Caco-2 (cell line): ENCODE measurements around the gene ARNT2. TPM values are rescaled to one million over a fixed set of nuclear protein-coding genes. Genes with fewer than 3 reads are reported as not detected.

Experiments
- BruUV-seq: library from RNA; stranded (reverse); fragments of 400-500 nt; replicated peaks from 2 replicates; lab custom pipeline; 2021; lab: Mats Ljungman, UMichigan
- CTCF ChIA-PET: fragments of 300-600 bp; sonication (Branson Sonifier 250); formaldehyde crosslinking; loops from one replicate; lab custom pipeline; 2022; ENCODE audit warnings: antibody characterized with exemption; lab: Charles Lee
- POLR2A ChIA-PET: fragments of 300-600 bp; sonication (Branson Sonifier 250); formaldehyde crosslinking; loops from one replicate; lab custom pipeline; 2022; ENCODE audit warnings: antibody characterized with exemption; lab: Charles Lee
- DNase-seq, 2 experiments: peaks; one replicate each; pipeline versions ENCODE4 v3.0.0 to v3.0.0-alpha.2; 2020 to 2022
- H3K27me3 ChIP-seq: replicated peaks from 2 replicates; pipeline ENCODE4 v1.6.0; 2011; ENCODE audit warnings: low read length; ENCODE audit not compliant: control insufficient read depth, insufficient read depth
- H3K36me3 ChIP-seq: 2 replicates; pipeline ENCODE4 v1.5.1; 2011; ENCODE audit warnings: low read length; ENCODE audit not compliant: control insufficient read depth, insufficient read depth
- H3K4me1 ChIP-seq: fragments of 250-450 bp; sonication (Bioruptor Pico); 2 replicates; pipeline ENCODE4 v1.5.1; 2020; ENCODE audit warnings: mild to moderate bottlenecking
- H3K4me3 ChIP-seq: 2 replicates; pipeline ENCODE4 v1.5.1; 2011; ENCODE audit warnings: low read depth, mild to moderate bottlenecking, control low read depth, low read length
- H3K9me3 ChIP-seq: fragments of 250-450 bp; sonication (Bioruptor Pico); 2 replicates; pipeline ENCODE4 v1.5.1; 2020; ENCODE audit warnings: mild to moderate bottlenecking, moderate library complexity
- H3K27ac Mint-ChIP-seq: one replicate; pipeline ENCODE4 v1.8.0; 2022; ENCODE audit warnings: mixed read lengths; ENCODE audit not compliant: unreplicated experiment
- H3K27me3 Mint-ChIP-seq: one replicate; pipeline ENCODE4 v1.8.0; 2022; ENCODE audit warnings: mixed read lengths; ENCODE audit not compliant: insufficient read depth, unreplicated experiment
- H3K36me3 Mint-ChIP-seq: one replicate; pipeline ENCODE4 v1.8.0; 2022; ENCODE audit warnings: mild to moderate bottlenecking, mixed read lengths; ENCODE audit not compliant: insufficient read depth, unreplicated experiment
- H3K4me1 Mint-ChIP-seq: one replicate; pipeline ENCODE4 v1.8.0; 2022; ENCODE audit warnings: low read depth, mixed read lengths; ENCODE audit not compliant: unreplicated experiment
- H3K4me3 Mint-ChIP-seq: one replicate; pipeline ENCODE4 v1.8.0; 2022; ENCODE audit warnings: mild to moderate bottlenecking, moderate library complexity, mixed read lengths; ENCODE audit not compliant: unreplicated experiment
- H3K9me3 Mint-ChIP-seq: one replicate; pipeline ENCODE4 v1.8.0; 2022; ENCODE audit warnings: mixed read lengths; ENCODE audit not compliant: unreplicated experiment
- CTCF ChIP-seq, 2 experiments: fragments of 200-600 bp in 1 of 2; IDR thresholded peaks; 1 replicate in 1 of 2; 2 replicates in 1 of 2; pipeline versions ENCODE4 v1.5.1 to v1.8.0; 2011 to 2022; ENCODE audit warnings: antibody characterized with exemption in 1 of 2, control low read depth in 1 of 2, inconsistent platforms in 1 of 2, low read depth in 1 of 2, low read length in 1 of 2, mild to moderate bottlenecking in 1 of 2, moderate library complexity in 1 of 2; ENCODE audit not compliant: insufficient read depth in 1 of 2, severe bottlenecking in 1 of 2, unreplicated experiment in 1 of 2
- intact Hi-C: fragments of 100-400 bp; cut with micrococcal nuclease; formaldehyde crosslinking; loops from one replicate; pipeline ENCODE4 v1.10.0; 2022; ENCODE audit not compliant: unreplicated experiment
- total RNA-seq: library from RNA; stranded (reverse); gene quantifications from 2 replicates; pipeline ENCODE4 v1.2.3, GENCODE V29; 2022

The ARNT2 gene
- total RNA-seq, 1 experiment from 2014 or later, result 0.23 TPM

- Mint-ChIP-seq H3K4me3 (no peak overlapping the region), H3K36me3 (no peaks in the 10 kb centered on the region), H3K9me3 (no peaks in the 10 kb centered on the region), H3K4me1 (no peaks in the 10 kb centered on the region), H3K27me3 (peaks cover 9% of the 10 kb centered on the region), H3K27ac (no peak overlapping the region)
- no peak for TF ChIP-seq CTCF (IDR thresholded peaks at IDR 0.05; ENCODE audit: insufficient read depth in 1 of 2, low read depth in 1 of 2, low read length in 1 of 2, severe bottlenecking in 1 of 2, unreplicated experiment in 1 of 2)
- H3K4me1 ChIP-seq, result no peaks in the 10 kb centered on the region
- BruUV-seq, result no TSS peak
- ChIA-PET CTCF (interaction anchor here (1.6 kb wide), 1 partner anchor 206 kb away, joined by 3 read pairs; no protein-coding TSS in a partner anchor), POLR2A (no interaction called here)
- H3K9me3 ChIP-seq, result no peaks in the 10 kb centered on the region
- H3K4me3 ChIP-seq, result no peak overlapping the region
- no peak for DNase-seq
- H3K27me3 ChIP-seq, result no peaks in the 10 kb centered on the region
- H3K36me3 ChIP-seq, result no peaks in the 10 kb centered on the region
- intact Hi-C loops, result no loop called here
These were observed 166.4 kb downstream of the ARNT2 start for GRCh38 chr15:80570553-80570952.

DNA sequence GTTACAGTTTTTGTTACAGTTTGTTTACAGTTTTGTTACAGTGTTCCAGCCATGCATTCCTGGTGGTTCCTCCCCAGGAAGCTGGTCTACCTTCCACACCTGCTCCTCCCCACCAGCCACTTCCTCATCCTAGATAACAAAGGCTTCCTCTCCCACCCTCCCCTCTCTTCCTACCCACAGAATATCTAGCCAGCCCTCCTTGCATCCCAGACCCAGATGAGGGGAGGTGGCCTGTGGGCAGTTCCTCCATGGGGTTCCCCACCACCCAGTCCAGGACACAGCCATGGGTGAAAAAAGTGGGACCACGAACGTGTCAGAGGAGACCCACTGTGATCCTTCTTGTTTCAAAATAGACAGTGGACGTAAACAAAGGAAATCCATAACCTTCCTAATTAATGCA is 168.2 kb downstream of the ARNT2 start:
- POLR2A ChIA-PET, result no interaction called here

DNA sequence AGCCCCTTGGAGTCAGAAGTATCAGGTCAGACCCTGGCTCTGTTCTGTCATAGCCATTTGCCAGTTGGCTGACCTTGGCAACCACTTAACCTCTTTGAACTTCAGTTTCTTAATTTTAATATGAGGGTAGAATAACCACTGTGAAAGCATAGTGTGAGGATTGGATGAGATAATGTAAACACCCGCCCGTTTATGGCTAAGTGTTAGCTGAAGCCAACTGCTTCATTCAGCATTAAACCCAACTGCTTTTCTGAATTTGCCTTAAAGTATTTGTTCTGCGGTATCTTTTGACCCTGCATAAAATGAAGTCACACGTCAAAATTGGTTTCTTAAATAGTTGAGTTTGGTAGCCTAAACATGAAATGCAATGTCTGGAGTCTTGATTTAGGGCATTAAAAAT is 169.4 kb downstream of the ARNT2 start:
- Histone ChIP-seq H3K4me3 (no peak overlapping the region), H3K4me1 (no peaks in the 10 kb centered on the region), H3K9me3 (no peaks in the 10 kb centered on the region), H3K36me3 (no peaks in the 10 kb centered on the region), H3K27me3 (no peaks in the 10 kb centered on the region)
- ChIA-PET CTCF (no interaction called here), POLR2A (no interaction called here)
- Mint-ChIP-seq H3K4me1 (no peaks in the 10 kb centered on the region), H3K36me3 (no peaks in the 10 kb centered on the region), H3K27ac (no peak overlapping the region), H3K4me3 (no peak overlapping the region), H3K27me3 (no peaks in the 10 kb centered on the region), H3K9me3 (no peaks in the 10 kb centered on the region)
- no peak for DNase-seq
- intact Hi-C loops, result no loop called here
- no peak for TF ChIP-seq CTCF (IDR thresholded peaks at IDR 0.05; ENCODE audit: insufficient read depth in 1 of 2, low read depth in 1 of 2, low read length in 1 of 2, severe bottlenecking in 1 of 2, unreplicated experiment in 1 of 2)
- no TSS peak for BruUV-seq

More for the DNA sequence above, 168.2 kb downstream of the ARNT2 start:
- Mint-ChIP-seq H3K27ac (no peak overlapping the region), H3K4me3 (no peak overlapping the region), H3K4me1 (no peaks in the 10 kb centered on the region), H3K9me3 (no peaks in the 10 kb centered on the region), H3K27me3 (no peaks in the 10 kb centered on the region), H3K36me3 (no peaks in the 10 kb centered on the region)
- no TSS peak for BruUV-seq
- Histone ChIP-seq H3K4me1 (no peaks in the 10 kb centered on the region), H3K27me3 (no peaks in the 10 kb centered on the region), H3K4me3 (no peak overlapping the region), H3K36me3 (no peaks in the 10 kb centered on the region), H3K9me3 (no peaks in the 10 kb centered on the region)
- CTCF ChIA-PET, result no interaction called here
- no peak for DNase-seq
- intact Hi-C loops, result no loop called here
- TF ChIP-seq CTCF (IDR thresholded peaks at IDR 0.05; ENCODE audit: insufficient read depth in 1 of 2, low read depth in 1 of 2, low read length in 1 of 2, severe bottlenecking in 1 of 2, unreplicated experiment in 1 of 2), result no peak
